Neural cell (in vitro differentiated cells): ENCODE data around the gene HIC1. TPM values are rescaled to one million over a fixed set of nuclear protein-coding genes. Genes with fewer than 3 reads are reported as not detected.

Experiments used
- H2AFZ ChIP-seq: fragments of 200-600, 300-800 bp; sonication (generic), shearing (Covaris generic); 2 replicates; pipeline ENCODE4 v1.6.0; 2014; ENCODE audit warnings: low read depth, mild to moderate bottlenecking, antibody characterized with exemption, low read length, moderate library complexity
- H3F3A ChIP-seq: fragments of 200-600 bp; shearing (Covaris generic); 2 replicates; pipeline ENCODE4 v1.6.1; 2016; ENCODE audit warnings: mild to moderate bottlenecking, moderate library complexity, mixed read lengths, antibody characterized with exemption, low read length; ENCODE audit not compliant: insufficient read depth, poor library complexity, severe bottlenecking
- H3K27ac ChIP-seq: fragments of 200-600, 300-800 bp; sonication (generic), shearing (Covaris generic); 2 replicates; pipeline ENCODE4 v1.5.1; 2014; ENCODE audit warnings: mild to moderate bottlenecking, low read length, moderate library complexity
- H3K27me3 ChIP-seq: fragments of 300-800, 200-600 bp; sonication (generic), shearing (Covaris generic); 2 replicates; pipeline ENCODE4 v1.6.0; 2014; ENCODE audit warnings: mild to moderate bottlenecking, low read depth, low read length, moderate library complexity; ENCODE audit not compliant: insufficient read depth
- H3K36me3 ChIP-seq: fragments of 300-800, 200-600 bp; sonication (generic), shearing (Covaris generic); 2 replicates; pipeline ENCODE4 v1.5.1; 2014; ENCODE audit warnings: mild to moderate bottlenecking, antibody characterized with exemption, low read length, moderate library complexity; ENCODE audit not compliant: insufficient read depth
- H3K4me2 ChIP-seq: fragments of 300-800, 200-600 bp; sonication (generic), shearing (Covaris generic); 2 replicates; pipeline ENCODE4 v1.6.0; 2014; ENCODE audit warnings: mild to moderate bottlenecking, low read length
- H3K4me3 ChIP-seq: fragments of 300-800, 200-600 bp; sonication (generic), shearing (Covaris generic); 2 replicates; pipeline ENCODE4 v1.5.1; 2014; ENCODE audit warnings: mild to moderate bottlenecking, low read length, moderate library complexity
- H3K79me2 ChIP-seq: fragments of 200-600 bp; shearing (Covaris generic); replicated peaks from 2 replicates; pipeline ENCODE4 v1.6.0; 2014; ENCODE audit warnings: mild to moderate bottlenecking, low read length, moderate library complexity; ENCODE audit not compliant: insufficient read depth
- H3K9ac ChIP-seq: fragments of 300-800, 200-600 bp; sonication (generic), shearing (Covaris generic); 2 replicates; pipeline ENCODE4 v1.6.1; 2016; ENCODE audit warnings: mild to moderate bottlenecking, low read length, mixed read lengths
- H3K9me2 ChIP-seq: fragments of 200-600 bp; shearing (Covaris generic); 2 replicates; pipeline ENCODE4 v1.6.1; 2016; ENCODE audit warnings: mild to moderate bottlenecking, low read length, mixed read lengths; ENCODE audit not compliant: insufficient read depth
- H3K9me3 ChIP-seq: fragments of 200-600, 300-800 bp; sonication (generic), shearing (Covaris generic); 2 replicates; pipeline ENCODE4 v1.6.1; 2016; ENCODE audit warnings: mild to moderate bottlenecking, mixed run types, low read length, moderate library complexity, mixed read lengths
- H4K20me1 ChIP-seq: fragments of 200-600 bp; shearing (Covaris generic); 2 replicates; pipeline ENCODE4 v1.6.1; 2016; ENCODE audit warnings: mild to moderate bottlenecking, mixed run types; ENCODE audit not compliant: insufficient read depth
- CTCF ChIP-seq: fragments of 450-650 bp; IDR thresholded peaks from 2 replicates; pipeline ENCODE4 v1.5.1; 2014; ENCODE audit warnings: antibody characterized with exemption, mild to moderate bottlenecking, moderate library complexity; ENCODE audit not compliant: poor library complexity, severe bottlenecking
- EP300 ChIP-seq: fragments of 450-650 bp; conservative IDR thresholded peaks from 2 replicates; pipeline ENCODE4 v1.6.1; 2014; ENCODE audit warnings: antibody characterized with exemption, mild to moderate bottlenecking, moderate library complexity; ENCODE audit not compliant: poor library complexity, severe bottlenecking
- EZH2 ChIP-seq: fragments of 200-600, 300-800 bp; shearing (Covaris generic), sonication (generic); IDR thresholded peaks from 2 replicates; pipeline ENCODE4 v1.6.1; 2014; ENCODE audit warnings: antibody characterized with exemption, low read length, borderline replicate concordance, mild to moderate bottlenecking; ENCODE audit not compliant: insufficient read depth, poor library complexity, severe bottlenecking
- MXI1 ChIP-seq: fragments of 450-650 bp; conservative IDR thresholded peaks from 2 replicates; pipeline ENCODE4 v1.6.1; 2014; ENCODE audit warnings: antibody characterized with exemption, mild to moderate bottlenecking; ENCODE audit not compliant: poor library complexity, severe bottlenecking
- RAD21 ChIP-seq: fragments of 450-650 bp; conservative IDR thresholded peaks from 2 replicates; pipeline ENCODE4 v1.6.1; 2014; ENCODE audit warnings: antibody characterized with exemption, mild to moderate bottlenecking, moderate library complexity
- REST ChIP-seq: IDR thresholded peaks from 2 replicates; pipeline ENCODE4 v1.6.1; 2012; ENCODE audit warnings: borderline replicate concordance
- SMC3 ChIP-seq: fragments of 450-650 bp; conservative IDR thresholded peaks from 2 replicates; pipeline ENCODE4 v1.6.1; 2014; ENCODE audit warnings: antibody characterized with exemption, mild to moderate bottlenecking, moderate library complexity; ENCODE audit not compliant: poor library complexity
- TAF1 ChIP-seq: IDR thresholded peaks from 2 replicates; pipeline ENCODE4 v1.6.1; 2012; ENCODE audit warnings: low read depth
- polyA plus RNA-seq: library from polyadenylated mRNA; depleted of rRNA; stranded (reverse); fragments of >200 nt; gene quantifications from 2 replicates; pipeline ENCODE4 v1.2.3, GENCODE V29; 2014

The HIC1 gene
- polyA plus RNA-seq, 1 donor from 2014 or later, result 2.8 TPM

GRCh38 chr17:2016494-2016893, 38.4 kb upstream of the HIC1 start:
- Histone ChIP-seq H3K9me2 (no peaks in the 10 kb centered on the region), H3K4me3 (no peak overlapping the region), H3K4me2 (no peak overlapping the region), H3K27me3 (no peaks in the 10 kb centered on the region), H3K36me3 (no peaks in the 10 kb centered on the region), H4K20me1 (no peaks in the 10 kb centered on the region), H3K79me2 (no peaks in the 10 kb centered on the region), H3K27ac (no peak overlapping the region), H3K9ac (no peak overlapping the region), H3K9me3 (no peaks in the 10 kb centered on the region), H2AFZ (no peak overlapping the region), H3F3A (no peaks in the 10 kb centered on the region)
- TF ChIP-seq MXI1, result no peak

GRCh38 chr17:2017274-2017941, 37.5 kb upstream of the HIC1 start:
- Histone ChIP-seq H3K9ac (no peak overlapping the region), H3K9me3 (no peaks in the 10 kb centered on the region), H4K20me1 (no peaks in the 10 kb centered on the region), H3K36me3 (no peaks in the 10 kb centered on the region), H3K4me3 (no peak overlapping the region), H3K9me2 (no peaks in the 10 kb centered on the region), H3K79me2 (no peaks in the 10 kb centered on the region), H3K27ac (no peak overlapping the region), H3F3A (no peaks in the 10 kb centered on the region), H3K27me3 (no peaks in the 10 kb centered on the region), H2AFZ (no peak overlapping the region), H3K4me2 (no peak overlapping the region)
- TF ChIP-seq EP300, result no peak
- TF ChIP-seq SMC3, result no peak
- no peak for TF ChIP-seq RAD21
- no peak for TF ChIP-seq MXI1
- no peak for TF ChIP-seq CTCF
- TF ChIP-seq TAF1, result no peak
- TF ChIP-seq REST, result no peak
- no peak for TF ChIP-seq EZH2
